NCI-H345 (cell line): ENCODE data around the gene ARHGAP8.
"Not testable (repeated sequence)": the region's sequence is repeated elsewhere in the genome, so short reads cannot be mapped to it uniquely, and the experiment has no call there.

Experiments used
- DNase-seq: peaks from one replicate; lab custom pipeline; 2025; lab: John Stamatoyannopoulos, UW

Gene ARHGAP8

DNA sequence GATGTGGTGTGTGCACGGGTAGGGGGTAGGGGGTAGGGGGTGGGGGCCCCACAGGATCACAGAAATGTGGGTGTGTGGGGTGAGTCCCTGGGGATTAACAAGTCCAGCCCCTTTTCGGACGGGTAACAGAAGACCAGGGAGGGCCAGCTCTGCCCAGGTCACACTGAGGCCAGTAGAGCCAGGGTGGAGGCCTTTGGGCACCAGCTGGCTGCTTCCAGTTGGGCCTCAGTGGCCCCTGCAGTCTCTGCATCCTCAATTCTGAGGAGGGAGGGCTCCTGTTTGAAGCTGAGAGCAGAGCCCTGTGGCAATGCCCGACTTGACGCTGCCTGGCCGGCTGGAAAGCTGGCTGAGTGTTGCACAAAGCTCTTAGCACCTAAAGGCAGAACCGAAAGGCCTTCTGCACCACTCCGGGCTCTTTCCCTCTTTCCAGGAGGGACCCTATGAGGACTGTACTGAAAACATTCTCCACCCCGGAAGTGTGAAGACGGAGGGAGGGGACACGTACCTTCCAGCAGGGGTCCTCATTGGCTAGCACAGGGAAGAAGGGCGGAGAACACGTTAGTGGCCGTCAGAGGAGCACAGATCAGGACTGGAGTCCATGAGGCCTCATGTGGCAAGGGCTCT, 137.0 kb downstream of the ARHGAP8 start:
- DNase-seq = no peak

DNA sequence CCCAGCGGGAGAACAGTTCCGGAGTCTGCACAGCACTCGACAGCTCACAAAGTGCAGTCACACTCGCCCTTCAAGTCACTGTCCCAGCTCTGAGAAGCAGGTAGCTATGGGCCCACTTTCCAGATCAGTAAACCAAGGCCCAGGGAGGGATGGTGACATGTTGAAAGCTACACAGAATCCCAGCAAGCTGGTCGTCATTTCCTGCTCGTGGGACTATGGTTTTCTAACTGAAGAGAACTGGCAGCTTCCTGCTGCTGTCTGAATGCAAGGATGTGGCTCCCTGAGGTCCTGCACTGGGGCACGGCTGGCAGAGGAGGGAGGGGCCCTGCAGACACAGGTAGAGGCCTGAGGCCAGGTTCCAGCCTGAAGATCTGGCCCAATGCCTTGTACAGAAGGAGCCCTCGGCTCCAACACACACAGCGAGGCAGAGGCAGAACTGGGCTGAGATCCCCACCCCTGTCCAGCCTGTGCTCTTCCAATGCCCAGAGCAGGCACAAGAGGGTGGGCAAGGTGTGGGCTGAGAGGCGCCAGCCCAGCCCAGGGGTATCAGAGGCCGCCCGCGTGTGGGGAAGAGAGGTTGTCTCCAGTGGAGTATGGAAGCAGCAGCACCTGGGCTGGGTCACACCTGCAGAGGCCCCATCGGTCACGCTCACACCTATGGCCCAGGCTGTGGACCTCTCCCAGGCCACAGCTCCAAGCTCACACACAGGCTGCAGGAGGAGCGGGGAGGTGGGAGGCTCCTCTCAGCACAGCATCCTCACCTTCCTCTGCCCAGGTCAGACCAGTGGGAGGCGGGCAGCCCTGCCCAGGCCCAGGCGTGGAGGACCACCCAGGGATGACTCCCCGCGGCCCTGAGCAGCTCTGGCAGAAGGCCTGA, 138.3 kb downstream of the ARHGAP8 start:
- DNase-seq = no peak

DNA sequence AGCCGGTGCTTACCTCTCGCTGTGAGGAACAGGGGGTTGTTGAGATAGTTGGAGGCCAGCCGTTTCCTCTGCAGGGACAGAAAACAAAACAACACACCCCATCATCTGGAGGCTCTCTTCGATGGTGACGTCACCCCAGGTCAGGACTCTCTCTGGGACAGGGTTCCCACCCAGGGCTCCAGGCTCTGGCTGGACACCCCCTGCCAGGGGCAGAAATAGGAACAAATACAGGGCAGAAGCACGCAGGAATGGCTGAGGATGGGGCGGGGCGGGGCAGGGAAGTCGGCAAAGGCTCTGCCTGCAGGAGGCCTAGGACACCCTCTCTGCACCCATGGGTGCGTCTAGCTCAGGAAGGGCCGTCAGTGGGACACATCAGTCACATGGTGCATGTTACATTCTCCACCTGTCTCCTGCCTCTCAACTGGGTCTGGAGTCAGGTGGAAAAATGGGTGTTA, 138.9 kb downstream of the ARHGAP8 start:
- no peak for DNase-seq

GRCh38 chr22:44891791-44892190, 139.4 kb downstream of the ARHGAP8 start:
- no peak for DNase-seq

- no peak for DNase-seq
Measured at GRCh38 chr22:44892243-44892642, 139.9 kb downstream of the ARHGAP8 start.

GRCh38 chr22:44892803-44893730, 140.7 kb downstream of the ARHGAP8 start:
- no peak for DNase-seq

DNA sequence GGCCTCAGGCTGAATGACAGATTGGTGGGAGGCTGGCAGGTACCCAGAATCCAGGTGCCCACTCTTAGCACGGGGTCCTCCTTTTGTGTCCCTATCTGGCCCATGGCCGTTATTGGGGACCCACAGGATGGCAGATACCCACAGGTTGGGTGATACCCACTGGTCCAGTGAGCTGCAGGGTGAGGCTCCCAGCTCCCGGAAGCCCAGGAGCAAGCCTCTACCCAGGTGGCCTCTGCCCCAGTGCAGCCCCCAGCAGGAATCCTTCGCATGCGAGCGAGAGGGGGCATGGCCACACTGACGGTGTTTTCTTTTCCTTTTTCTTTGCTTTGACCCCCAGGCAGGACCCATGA, 141.3 kb downstream of the ARHGAP8 start:
- no peak for DNase-seq

GRCh38 chr22:44894321-44894720, 141.9 kb downstream of the ARHGAP8 start:
- DNase-seq = no peak

DNA sequence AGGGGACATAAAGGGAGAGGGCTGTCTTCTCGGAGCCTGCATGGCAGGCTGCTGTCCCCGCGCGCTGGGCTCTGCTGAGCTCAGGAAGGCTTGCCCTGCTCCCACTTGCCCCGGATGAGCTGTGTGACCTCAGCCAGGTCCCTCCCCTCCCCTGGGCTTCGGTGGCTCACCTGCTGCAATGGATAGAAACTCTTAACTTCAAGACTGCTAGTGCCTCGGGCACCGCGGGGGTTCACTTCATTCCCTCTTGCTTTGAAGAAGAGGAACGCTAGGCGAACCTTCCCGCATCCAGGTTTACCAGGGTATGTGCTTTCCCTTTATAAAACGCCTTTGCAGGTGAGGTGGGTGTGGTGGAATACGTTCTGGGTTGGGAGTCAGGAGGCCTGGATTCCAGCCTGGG, 142.4 kb downstream of the ARHGAP8 start:
- no peak for DNase-seq

DNA sequence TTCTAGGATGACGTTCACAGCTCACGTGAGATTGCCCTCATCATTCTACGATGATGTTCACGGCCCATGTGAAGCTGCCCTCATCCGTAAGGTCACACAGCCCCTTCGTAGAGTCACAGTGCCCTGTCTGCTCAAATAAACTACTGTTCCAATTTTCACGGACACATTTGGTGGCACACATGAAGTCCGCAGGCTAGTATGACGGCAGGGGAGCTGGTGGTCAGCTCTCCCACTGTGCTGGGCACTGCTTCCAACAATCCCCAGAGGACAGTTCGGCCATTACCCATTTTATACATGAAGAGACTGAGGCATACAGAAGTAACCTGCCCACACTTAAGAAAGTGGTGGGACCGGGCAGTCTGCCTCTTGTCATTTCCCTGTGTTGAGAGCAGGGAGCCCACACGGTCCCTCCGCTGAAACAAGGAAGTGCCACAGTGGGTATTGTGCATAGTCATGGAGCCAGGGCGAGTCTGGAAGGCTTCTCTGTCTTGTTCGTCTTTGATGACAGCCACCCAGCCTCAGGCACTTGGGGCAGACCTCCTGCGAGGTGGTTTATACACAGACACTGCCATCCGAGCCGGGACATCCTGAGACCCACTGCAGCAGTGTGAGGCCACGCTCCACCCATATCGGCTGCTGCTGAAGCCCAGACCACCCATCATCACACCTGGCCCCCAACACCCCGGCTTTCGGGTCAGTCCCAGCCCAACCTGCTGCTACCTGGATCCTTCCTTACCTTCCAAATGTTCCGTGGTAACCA, 143.1 kb downstream of the ARHGAP8 start:
- no peak for DNase-seq

DNA sequence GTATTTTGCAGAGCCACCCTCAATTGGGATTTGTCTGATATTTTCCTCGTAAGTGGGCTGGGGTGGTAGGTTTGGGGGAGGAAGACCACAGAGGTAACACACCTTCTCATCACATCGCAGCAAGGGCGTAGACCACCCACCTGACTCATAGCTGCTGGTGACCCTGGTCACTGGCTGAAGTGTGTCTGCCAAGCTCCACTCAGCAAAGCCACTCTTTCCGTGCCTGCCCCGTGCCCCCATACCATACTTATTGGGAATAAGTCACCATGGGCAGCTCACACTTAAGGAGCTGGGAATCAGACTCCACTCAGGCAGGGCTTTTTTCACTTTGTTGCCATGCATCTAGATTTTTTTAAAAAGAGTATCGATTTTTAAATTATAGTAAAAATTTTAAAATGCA, 145.9 kb downstream of the ARHGAP8 start:
- DNase-seq = no peak

DNA sequence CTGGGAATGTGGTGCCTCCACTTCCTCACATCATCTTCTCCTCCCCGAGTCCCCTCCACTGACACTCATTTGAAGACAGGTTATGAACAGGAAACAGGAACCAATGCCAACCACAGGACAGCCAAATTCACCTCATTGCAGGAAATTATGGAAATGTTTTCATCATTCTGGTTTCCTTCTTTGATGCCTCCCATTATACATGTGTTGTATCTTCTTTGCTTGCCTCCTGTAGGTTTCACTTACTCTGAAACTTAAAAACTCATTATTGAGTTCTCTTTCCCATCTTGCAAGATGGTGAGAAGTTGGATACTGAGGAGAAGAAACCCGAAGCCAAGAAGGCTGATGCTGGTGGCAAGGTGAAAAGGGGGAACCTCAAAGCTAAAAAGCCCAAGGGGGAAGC, 148.9 kb downstream of the ARHGAP8 start:
- DNase-seq = no peak

DNA sequence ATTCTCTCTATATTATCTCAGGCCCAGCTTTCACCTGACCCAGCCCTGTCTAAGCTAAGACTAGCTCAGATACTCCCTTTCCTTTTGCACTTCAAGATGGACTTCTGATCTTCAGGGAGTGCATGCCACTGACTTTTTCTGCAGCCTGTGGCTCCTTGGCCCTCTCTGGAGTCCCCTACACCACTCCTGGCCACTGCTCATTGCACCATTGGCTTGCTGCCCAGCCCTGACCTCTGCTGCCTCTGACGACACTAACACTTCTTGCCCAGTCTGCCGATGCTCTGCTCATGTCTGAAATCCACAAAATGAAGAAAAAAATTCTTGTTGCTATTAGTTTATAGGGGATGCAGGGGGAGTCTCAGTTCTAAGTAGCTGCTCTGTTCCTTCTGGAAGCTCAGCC, 150.8 kb downstream of the ARHGAP8 start:
- not testable (repeated sequence) for DNase-seq

- not testable (repeated sequence) for DNase-seq
Measured at GRCh38 chr22:44904492-44905152, 152.2 kb downstream of the ARHGAP8 start.

DNA sequence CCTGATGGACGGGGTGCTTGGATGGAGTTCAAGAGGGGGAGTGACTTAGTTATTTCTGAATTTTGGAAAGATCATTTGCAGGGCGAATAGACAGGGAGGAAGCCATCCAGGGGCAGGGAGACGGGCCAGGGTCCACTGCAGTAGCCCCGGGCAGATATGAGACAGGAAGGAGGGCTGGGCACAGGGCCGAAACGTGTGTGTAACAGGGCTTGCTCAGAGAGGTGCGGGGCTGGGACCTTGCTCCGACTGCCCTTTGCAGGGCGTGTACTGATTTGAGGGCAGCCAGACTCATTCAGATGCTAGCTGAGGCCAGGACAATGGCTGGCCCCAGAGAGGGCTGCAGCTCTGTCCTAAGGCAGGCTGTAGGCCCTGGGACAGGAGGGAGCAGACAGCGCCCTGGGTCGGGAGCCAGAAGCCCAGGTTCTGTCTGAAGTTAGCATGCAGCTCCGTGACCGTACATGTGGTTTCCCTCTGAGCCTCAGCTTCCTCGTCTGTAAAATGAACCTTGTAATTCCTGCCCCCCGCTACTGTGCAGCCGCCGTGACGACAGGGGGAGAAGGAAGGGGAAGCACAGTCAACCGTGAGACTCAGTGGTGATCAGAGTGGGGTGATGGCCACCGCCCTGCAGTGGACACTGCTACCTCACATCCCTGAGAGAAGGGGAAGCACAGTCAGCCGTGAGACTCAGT, 154.0 kb downstream of the ARHGAP8 start:
- DNase-seq = no peak

- DNase-seq = no peak
Measured at GRCh38 chr22:44906999-44907644, 154.7 kb downstream of the ARHGAP8 start.

GRCh38 chr22:44907765-44908737, 155.7 kb downstream of the ARHGAP8 start:
- no peak for DNase-seq

DNA sequence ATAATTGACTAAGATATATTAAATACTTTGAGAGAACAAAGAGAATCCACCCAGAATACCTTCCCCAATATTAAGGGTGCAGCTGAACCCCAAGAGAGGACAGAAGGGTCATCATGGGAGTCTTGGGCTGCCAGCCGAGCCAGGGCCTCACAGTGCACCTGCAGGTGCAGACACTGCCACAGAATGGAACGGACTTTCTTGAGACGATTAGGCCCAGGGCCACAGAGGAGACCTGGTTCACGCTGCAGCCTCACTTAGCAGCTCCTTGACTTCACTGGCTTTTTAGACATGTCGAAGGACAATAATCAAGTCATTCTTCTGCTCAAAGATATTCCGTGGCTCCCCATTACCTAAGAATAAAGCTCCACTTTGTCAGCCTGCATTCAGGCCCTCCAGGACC, 156.9 kb downstream of the ARHGAP8 start:
- no peak for DNase-seq
